ENCODE measurements around the gene ANKRD39.

GRCh38 chr2:96859099-96859649 lies 1.4 kb upstream of the ANKRD39 start:
- TF ChIP-seq POLR2AphosphoS5 (IDR thresholded peaks at IDR 0.05; ENCODE audit: low read depth, low read length) (no peak), REST (IDR thresholded peaks at IDR 0.05; ENCODE audit: insufficient read depth in 1 of 2, low read depth in 2 of 2, low read length in 2 of 2) (no peak), TAF1 (IDR thresholded peaks at IDR 0.05; ENCODE audit: borderline replicate concordance, insufficient read depth, low read length) (no peak)

Measured in PFSK-1 (cell line).